Caco-2 (cell line): Measurements from ENCODE around the gene HS6ST2. TPM values are rescaled to one million over a fixed set of nuclear protein-coding genes. Genes with fewer than 3 reads are reported as not detected.

Source experiments
- BruUV-seq: library from RNA; stranded (reverse); fragments of 400-500 nt; replicated peaks from 2 replicates; lab custom pipeline; 2021; lab: Mats Ljungman, UMichigan
- CTCF ChIA-PET: fragments of 300-600 bp; sonication (Branson Sonifier 250); formaldehyde crosslinking; loops from one replicate; lab custom pipeline; 2022; ENCODE audit warnings: antibody characterized with exemption; lab: Charles Lee
- POLR2A ChIA-PET: fragments of 300-600 bp; sonication (Branson Sonifier 250); formaldehyde crosslinking; loops from one replicate; lab custom pipeline; 2022; ENCODE audit warnings: antibody characterized with exemption; lab: Charles Lee
- DNase-seq, 2 experiments: peaks; one replicate each; pipeline versions ENCODE4 v3.0.0 to v3.0.0-alpha.2; 2020 to 2022
- H3K27me3 ChIP-seq: replicated peaks from 2 replicates; pipeline ENCODE4 v1.6.0; 2011; ENCODE audit warnings: low read length; ENCODE audit not compliant: control insufficient read depth, insufficient read depth
- H3K36me3 ChIP-seq: 2 replicates; pipeline ENCODE4 v1.5.1; 2011; ENCODE audit warnings: low read length; ENCODE audit not compliant: control insufficient read depth, insufficient read depth
- H3K4me1 ChIP-seq: fragments of 250-450 bp; sonication (Bioruptor Pico); 2 replicates; pipeline ENCODE4 v1.5.1; 2020; ENCODE audit warnings: mild to moderate bottlenecking
- H3K4me3 ChIP-seq: 2 replicates; pipeline ENCODE4 v1.5.1; 2011; ENCODE audit warnings: low read depth, mild to moderate bottlenecking, control low read depth, low read length
- H3K9me3 ChIP-seq: fragments of 250-450 bp; sonication (Bioruptor Pico); 2 replicates; pipeline ENCODE4 v1.5.1; 2020; ENCODE audit warnings: mild to moderate bottlenecking, moderate library complexity
- H3K27ac Mint-ChIP-seq: one replicate; pipeline ENCODE4 v1.8.0; 2022; ENCODE audit warnings: mixed read lengths; ENCODE audit not compliant: unreplicated experiment
- H3K27me3 Mint-ChIP-seq: one replicate; pipeline ENCODE4 v1.8.0; 2022; ENCODE audit warnings: mixed read lengths; ENCODE audit not compliant: insufficient read depth, unreplicated experiment
- H3K36me3 Mint-ChIP-seq: one replicate; pipeline ENCODE4 v1.8.0; 2022; ENCODE audit warnings: mild to moderate bottlenecking, mixed read lengths; ENCODE audit not compliant: insufficient read depth, unreplicated experiment
- H3K4me1 Mint-ChIP-seq: one replicate; pipeline ENCODE4 v1.8.0; 2022; ENCODE audit warnings: low read depth, mixed read lengths; ENCODE audit not compliant: unreplicated experiment
- H3K4me3 Mint-ChIP-seq: one replicate; pipeline ENCODE4 v1.8.0; 2022; ENCODE audit warnings: mild to moderate bottlenecking, moderate library complexity, mixed read lengths; ENCODE audit not compliant: unreplicated experiment
- H3K9me3 Mint-ChIP-seq: one replicate; pipeline ENCODE4 v1.8.0; 2022; ENCODE audit warnings: mixed read lengths; ENCODE audit not compliant: unreplicated experiment
- CTCF ChIP-seq, 2 experiments: fragments of 200-600 bp in 1 of 2; IDR thresholded peaks; 1 replicate in 1 of 2; 2 replicates in 1 of 2; pipeline versions ENCODE4 v1.5.1 to v1.8.0; 2011 to 2022; ENCODE audit warnings: antibody characterized with exemption in 1 of 2, control low read depth in 1 of 2, inconsistent platforms in 1 of 2, low read depth in 1 of 2, low read length in 1 of 2, mild to moderate bottlenecking in 1 of 2, moderate library complexity in 1 of 2; ENCODE audit not compliant: insufficient read depth in 1 of 2, severe bottlenecking in 1 of 2, unreplicated experiment in 1 of 2
- intact Hi-C: fragments of 100-400 bp; cut with micrococcal nuclease; formaldehyde crosslinking; loops from one replicate; pipeline ENCODE4 v1.10.0; 2022; ENCODE audit not compliant: unreplicated experiment
- total RNA-seq: library from RNA; stranded (reverse); gene quantifications from 2 replicates; pipeline ENCODE4 v1.2.3, GENCODE V29; 2022

The HS6ST2 gene
- total RNA-seq, 1 experiment from 2014 or later = 34.9 TPM

GRCh38 chrX:132609362-132609848, 349.0 kb downstream of the HS6ST2 start:
- Mint-ChIP-seq H3K27ac (peak overlapping the region; percentile 51), H3K4me1 (peaks cover 23% of the 10 kb centered on the region), H3K9me3 (no peaks in the 10 kb centered on the region), H3K27me3 (no peaks in the 10 kb centered on the region), H3K36me3 (no peaks in the 10 kb centered on the region), H3K4me3 (no peak overlapping the region)
- Histone ChIP-seq H3K4me3 (no peak overlapping the region), H3K36me3 (no peaks in the 10 kb centered on the region), H3K27me3 (no peaks in the 10 kb centered on the region), H3K9me3 (no peaks in the 10 kb centered on the region), H3K4me1 (peaks cover 36% of the 10 kb centered on the region)
- peak; percentile 34 to 40 for DNase-seq
- intact Hi-C loops = loop anchor here (1.0 kb wide), 1 partner anchor 19 kb away; no protein-coding TSS in a partner anchor
- no peak for TF ChIP-seq CTCF (IDR thresholded peaks at IDR 0.05; ENCODE audit: insufficient read depth in 1 of 2, low read depth in 1 of 2, low read length in 1 of 2, severe bottlenecking in 1 of 2, unreplicated experiment in 1 of 2)
- CTCF ChIA-PET = no interaction called here
- POLR2A ChIA-PET = no interaction called here
- no TSS peak for BruUV-seq

DNA sequence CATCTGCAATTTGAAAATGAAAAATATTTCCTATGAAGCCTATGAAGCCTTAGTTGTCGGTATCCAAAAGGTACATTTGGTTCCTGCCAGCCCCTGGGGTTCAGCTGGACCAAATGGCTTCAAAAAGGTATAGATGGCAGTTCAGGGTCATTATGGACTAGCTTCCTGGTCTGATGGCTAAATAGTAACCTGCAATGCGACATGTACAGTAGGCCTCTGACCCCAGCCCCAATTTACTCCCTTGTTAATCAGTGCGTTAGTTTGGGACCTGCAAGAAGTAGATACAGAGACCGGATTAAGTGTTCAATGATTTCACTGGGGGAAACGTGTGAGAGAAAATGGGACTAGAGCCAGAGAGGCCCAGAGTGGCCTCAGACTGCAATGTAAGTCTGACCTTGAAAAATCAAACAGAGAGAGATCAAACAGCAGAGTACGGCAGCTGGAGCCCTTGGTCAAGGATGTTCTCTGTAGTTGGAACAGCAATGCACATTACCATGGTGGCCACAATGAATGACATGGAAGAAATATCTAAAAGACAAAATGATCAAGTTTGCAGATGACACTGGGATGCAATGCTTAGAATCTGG, 354.6 kb downstream of the HS6ST2 start:
- BruUV-seq = no TSS peak
- H3K36me3 ChIP-seq = no peaks in the 10 kb centered on the region
- no peaks in the 10 kb centered on the region for H3K27me3 ChIP-seq
- Mint-ChIP-seq H3K36me3 (no peaks in the 10 kb centered on the region), H3K9me3 (no peaks in the 10 kb centered on the region), H3K4me3 (no peak overlapping the region), H3K27me3 (no peaks in the 10 kb centered on the region), H3K27ac (no peak overlapping the region), H3K4me1 (no peaks in the 10 kb centered on the region)
- no peak for DNase-seq
- ChIA-PET CTCF (interaction anchor here (1.1 kb wide), 1 partner anchor 11 kb away, joined by 3 read pairs; no protein-coding TSS in a partner anchor), POLR2A (no interaction called here)
- H3K9me3 ChIP-seq = no peaks in the 10 kb centered on the region
- H3K4me3 ChIP-seq = no peak overlapping the region
- no peak for TF ChIP-seq CTCF (IDR thresholded peaks at IDR 0.05; ENCODE audit: insufficient read depth in 1 of 2, low read depth in 1 of 2, low read length in 1 of 2, severe bottlenecking in 1 of 2, unreplicated experiment in 1 of 2)
- intact Hi-C loops = no loop called here
- H3K4me1 ChIP-seq = peaks cover 2% of the 10 kb centered on the region; the same call in 1 of the 2 replicates

GRCh38 chrX:132602701-132603100, 355.7 kb downstream of the HS6ST2 start:
- no peak overlapping the region for H3K27ac Mint-ChIP-seq
- no peaks in the 10 kb centered on the region for H3K9me3 Mint-ChIP-seq
- ChIA-PET POLR2A (no interaction called here), CTCF (interaction anchor here (1.1 kb wide), 1 partner anchor 10 kb away, joined by 3 read pairs; no protein-coding TSS in a partner anchor)
- intact Hi-C loops = no loop called here
- no peaks in the 10 kb centered on the region for H3K4me1 Mint-ChIP-seq
- no TSS peak for BruUV-seq
- H3K4me1 ChIP-seq = no peaks in the 10 kb centered on the region
- no peaks in the 10 kb centered on the region for H3K9me3 ChIP-seq
- H3K27me3 Mint-ChIP-seq = no peaks in the 10 kb centered on the region
- no peak for DNase-seq
- H3K36me3 Mint-ChIP-seq = no peaks in the 10 kb centered on the region
- H3K4me3 ChIP-seq = no peak overlapping the region
- H3K4me3 Mint-ChIP-seq = no peak overlapping the region
- no peaks in the 10 kb centered on the region for H3K36me3 ChIP-seq
- H3K27me3 ChIP-seq = no peaks in the 10 kb centered on the region
- TF ChIP-seq CTCF (IDR thresholded peaks at IDR 0.05; ENCODE audit: insufficient read depth in 1 of 2, low read depth in 1 of 2, low read length in 1 of 2, severe bottlenecking in 1 of 2, unreplicated experiment in 1 of 2) = no peak
